Right hindlimb (tissue), 1 donor: Measurements from ENCODE around the gene SMTN.
A peak's percentile ranks its signal among the peaks of the same experiment; 100 is the strongest.
"Not testable (repeated sequence)": the region's sequence is repeated elsewhere in the genome, so short reads cannot be mapped to it uniquely, and the experiment has no call there.

Experiments used
- DNase-seq: peaks from one replicate; pipeline ENCODE4 v3.0.0-alpha.2; 2018

The SMTN gene

DNA sequence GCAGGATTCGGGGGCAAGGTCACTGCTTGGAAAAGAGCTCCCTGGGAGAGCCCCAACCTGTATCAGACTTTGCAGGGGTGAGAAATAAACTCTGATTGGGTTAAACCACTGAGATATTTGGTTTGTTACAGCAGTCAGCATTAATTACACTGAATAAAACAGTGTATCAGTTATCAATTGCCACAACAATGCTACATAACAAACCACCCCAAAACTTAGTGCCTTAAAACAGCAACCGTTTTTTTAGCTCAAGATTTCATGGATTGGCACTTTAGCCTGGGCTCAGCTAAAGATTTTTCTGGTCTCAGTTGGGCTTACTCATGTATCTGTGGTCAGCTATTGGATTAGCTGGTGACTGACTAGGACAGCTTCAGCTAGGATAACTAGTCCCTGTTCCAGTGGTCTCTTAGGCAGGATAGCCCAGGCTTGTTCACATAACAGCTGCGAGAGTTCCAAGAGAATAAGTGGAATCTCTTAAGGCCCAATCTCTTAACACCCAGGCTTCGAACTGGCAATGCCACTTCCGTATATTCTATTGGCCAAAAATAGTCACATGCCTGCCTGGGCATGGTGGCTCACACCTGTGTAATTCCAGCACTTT is 7.5 kb upstream of the SMTN start:
- DNase-seq = not testable (repeated sequence)

DNA sequence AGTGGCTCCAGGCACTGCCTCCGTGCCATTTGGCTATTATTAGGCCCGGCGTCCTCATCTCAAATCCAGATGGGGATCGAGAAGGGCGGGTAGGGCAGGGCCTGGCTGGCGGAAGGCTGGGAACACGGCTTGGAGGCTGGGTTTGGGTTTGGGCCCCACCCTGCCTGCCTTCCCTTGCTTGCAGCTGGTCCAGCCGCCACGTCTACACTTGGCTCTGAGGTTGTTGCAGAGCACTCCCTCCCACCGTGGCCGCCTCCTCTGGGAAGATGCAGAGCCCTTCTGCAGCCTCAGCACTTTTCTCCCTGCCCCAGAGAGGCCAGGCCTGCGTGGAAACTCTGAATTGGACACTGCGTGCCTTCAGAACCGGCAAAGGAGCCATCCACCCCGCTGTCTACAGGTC is 5.2 kb upstream of the SMTN start:
- peak; percentile 96 for DNase-seq

DNA sequence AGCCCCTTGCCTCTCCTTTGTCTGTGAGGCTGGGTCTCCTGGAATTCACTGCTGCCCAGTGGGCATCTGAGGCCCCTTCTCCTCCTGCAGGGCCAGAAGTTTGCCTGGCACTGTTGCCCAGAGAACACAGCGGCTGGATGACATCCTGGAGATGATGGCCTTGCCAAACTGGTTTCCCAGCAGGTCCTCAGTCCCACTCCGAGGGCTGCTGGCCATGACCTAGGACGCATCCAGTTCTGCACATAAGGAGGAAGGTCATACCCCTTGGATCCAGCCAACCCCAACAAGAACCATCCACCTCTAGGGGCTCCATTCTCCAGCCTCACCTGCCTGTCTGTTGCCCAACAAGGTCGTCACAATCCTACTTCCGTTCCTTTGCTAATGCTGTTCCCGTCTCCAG is 3.4 kb upstream of the SMTN start:
- DNase-seq = no peak

DNA sequence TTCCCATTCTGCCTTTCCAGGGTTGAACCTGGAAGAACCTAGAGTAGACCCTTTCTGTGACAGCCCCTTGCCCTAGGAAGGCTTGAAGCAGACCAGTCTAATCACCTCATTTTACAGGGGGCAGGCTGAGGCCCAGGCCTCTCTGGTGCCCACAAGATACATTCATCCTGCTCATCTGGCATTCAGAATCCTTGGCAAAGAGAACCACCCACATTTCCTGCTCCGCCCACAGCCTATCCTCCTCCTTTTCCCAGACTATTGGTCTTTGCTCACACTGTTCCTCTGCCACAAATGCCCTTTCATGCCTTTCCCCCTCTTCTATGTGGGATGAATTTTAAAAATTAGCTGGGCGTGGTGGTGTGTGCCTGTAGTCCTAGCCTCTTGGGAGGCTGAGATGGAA is 2.7 kb upstream of the SMTN start:
- not testable (repeated sequence) for DNase-seq

DNA sequence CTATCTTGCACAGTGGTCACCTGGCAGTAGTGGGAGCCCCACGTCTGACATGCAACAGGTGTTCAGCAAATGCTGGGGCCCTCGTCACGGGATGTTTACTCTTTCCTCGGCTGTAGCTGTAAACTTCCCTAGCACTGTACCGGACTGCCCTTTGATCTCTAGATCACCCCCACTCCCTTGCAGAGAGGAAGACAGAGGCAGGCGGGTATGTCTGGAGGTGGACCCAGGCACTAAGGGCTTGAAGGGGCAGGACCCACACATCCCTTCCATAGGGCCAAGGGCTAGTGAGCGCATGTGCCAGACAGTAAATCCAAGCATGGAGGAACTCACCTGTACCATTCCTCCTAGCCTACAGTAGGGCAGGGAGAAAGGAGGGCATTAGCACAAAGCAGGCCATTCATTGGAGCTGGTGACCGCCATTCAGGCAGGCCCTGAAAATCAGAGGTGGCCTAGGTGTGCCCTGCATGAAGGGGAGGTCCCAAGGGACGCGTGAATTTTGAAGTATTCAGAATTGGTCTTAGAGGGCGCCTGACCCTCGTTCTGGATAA is 1.9 kb upstream of the SMTN start:
- DNase-seq = no peak

DNA sequence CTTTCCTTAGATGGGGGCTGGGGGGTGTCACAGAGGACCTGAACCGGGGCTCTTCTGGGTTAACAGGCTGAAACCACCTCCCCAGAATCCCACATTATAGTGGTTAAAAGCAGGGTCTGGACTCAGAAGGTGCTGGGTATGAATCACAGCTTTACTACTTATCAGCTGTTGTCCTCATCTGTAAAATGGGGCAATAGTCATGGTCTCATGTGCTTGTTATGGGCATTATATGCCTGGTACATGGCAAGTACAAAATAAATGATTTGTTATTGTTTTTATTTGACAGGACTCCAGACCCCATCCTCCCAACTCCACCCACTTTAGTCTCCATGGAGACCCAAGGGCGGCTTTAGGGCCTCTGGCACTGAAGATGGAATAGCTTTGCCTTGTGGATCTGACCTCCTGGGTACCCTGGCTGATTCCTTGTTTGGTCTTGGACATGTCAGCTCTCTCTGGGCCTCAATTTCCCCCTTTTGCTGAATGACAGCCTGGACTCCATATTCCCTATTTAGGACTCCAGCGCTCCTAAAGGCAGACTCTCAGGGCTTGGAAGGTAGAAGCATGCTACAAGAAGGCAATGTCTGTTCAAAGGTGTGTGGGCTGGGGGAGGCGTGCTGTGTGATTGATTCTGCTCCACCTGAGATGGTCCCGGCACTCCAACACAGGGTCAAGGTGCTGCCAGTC is 812 bp upstream of the SMTN start:
- DNase-seq = no peak

DNA sequence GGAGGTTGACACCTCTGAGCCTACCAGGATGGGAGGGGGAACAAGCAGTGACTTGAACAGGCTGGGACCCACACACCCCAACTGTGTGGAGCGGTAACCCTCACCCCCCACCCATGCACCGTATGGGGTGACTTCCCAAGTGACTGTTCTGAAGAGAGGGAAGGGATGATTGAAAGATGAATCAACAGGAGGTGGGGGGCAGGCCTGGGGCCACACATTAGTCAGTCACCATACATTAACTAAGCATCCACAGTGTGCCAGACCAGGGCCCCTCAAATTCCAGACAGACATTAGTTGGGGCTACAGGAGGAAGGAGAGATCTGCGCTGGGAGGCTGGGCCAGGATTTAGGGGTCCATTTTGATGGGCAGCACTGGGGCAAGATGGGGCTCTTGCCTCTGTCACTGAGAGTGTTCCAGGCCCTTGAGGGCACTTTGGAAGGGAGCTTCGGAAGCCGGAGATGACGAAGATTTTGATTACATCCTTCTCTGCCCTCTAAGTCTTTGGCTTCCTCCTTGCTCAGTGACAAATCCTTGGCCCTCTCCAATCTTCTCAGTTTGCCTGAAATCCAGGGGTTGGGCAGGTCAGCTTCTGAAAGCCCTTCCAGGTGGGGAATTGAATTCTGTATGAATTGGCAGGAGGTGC is 966 bp downstream of the SMTN start:
- DNase-seq = peak; percentile 29

DNA sequence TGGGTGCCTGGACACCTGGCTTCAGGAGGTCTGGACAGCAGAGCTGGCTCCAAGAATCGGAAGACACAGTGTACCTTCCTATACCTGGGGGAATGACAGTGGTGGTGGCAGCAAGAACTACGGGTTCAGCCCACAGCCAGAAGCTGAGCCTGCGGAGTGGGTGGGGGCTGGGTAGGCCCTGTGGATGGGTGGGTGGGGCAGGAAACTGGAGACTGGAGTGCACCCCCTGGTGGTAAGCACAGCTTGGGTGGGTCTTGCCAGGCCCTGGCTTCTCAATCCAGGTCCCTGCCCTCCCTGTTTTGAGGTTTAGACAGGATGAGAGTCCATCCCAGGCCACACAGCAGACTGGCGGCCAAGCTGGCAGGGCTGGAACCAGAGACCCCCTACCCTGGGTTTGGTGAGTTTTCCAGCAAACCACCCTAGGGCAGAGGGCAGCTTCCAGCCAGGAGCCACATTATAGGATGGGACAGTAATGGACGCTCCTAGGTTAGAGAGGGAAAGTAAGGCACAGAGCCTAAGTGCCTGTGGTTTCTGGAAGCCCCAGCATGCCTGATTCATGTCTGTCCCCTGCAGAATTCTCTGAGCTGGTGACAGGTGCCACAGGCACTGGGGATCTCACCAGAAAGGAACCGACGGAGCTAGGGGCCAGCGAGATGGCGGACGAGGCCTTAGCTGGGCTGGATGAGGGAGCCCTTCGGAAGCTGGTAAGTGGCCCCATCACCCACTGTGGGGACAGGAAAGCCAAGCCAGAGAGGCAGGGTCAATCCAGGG is 1.7 kb downstream of the SMTN start:
- DNase-seq = peak; percentile 70

DNA sequence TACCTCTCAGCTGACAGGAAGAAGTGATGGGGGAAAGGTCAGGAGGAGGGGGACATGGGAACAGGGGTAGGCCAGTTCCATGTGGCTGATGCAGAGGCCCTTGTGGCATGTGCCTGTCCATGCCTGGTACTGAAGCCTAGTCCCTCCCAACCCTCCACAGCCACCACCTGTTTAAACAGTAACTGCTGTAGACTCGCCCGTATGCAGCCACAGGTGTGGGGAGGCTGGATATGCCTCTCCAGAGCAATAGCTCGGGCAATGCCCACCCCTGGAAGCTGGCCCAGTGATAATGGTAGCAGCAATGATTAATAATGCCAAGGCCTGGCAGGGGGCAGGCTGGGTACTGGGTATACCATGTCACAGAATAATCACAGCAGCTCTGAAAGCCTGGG is 2.3 kb downstream of the SMTN start:
- DNase-seq = peak; percentile 34

DNA sequence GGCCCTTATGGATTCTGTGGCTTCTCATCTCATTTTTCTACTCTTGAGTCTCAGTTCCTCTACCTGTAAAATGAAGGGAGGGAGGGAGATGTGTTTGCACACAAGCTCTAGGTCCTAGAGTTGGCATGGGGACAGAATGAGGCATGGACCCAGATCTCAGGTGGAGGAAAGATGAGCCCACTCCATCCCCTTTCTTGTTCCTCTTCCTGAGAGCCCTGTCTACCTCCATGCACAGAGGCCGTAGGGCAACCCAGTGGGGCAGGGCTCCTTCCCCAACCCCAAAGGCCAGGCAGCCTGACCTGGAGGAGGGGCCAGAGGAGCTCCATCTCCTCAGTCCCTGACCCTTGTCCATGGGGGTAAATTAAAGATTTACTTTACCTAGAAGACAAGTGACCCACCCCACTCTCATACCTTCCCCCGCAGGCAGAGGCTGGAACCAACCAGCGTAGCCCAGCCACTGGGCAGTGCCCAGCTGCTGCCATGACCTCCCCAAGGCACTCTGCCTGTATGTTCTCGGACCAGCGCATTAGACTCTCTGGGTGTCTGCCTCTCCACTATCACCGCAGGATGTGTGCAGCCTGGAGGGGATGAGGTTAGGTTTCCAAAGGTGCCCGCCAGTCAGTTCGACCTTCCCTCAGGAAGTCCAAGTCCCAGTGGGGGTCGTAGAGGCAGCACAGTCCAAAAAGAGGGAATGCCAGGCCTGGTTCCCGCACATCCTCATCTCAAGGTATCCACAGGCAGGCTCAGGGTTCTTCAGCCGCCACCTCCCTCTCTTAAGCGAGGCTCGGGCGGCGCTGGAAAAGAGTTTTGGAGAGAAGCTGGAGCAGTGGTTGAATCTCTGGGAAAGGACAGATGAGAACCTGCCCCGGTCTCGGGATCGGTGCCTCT is 3.0 kb downstream of the SMTN start:
- DNase-seq = no peak

DNA sequence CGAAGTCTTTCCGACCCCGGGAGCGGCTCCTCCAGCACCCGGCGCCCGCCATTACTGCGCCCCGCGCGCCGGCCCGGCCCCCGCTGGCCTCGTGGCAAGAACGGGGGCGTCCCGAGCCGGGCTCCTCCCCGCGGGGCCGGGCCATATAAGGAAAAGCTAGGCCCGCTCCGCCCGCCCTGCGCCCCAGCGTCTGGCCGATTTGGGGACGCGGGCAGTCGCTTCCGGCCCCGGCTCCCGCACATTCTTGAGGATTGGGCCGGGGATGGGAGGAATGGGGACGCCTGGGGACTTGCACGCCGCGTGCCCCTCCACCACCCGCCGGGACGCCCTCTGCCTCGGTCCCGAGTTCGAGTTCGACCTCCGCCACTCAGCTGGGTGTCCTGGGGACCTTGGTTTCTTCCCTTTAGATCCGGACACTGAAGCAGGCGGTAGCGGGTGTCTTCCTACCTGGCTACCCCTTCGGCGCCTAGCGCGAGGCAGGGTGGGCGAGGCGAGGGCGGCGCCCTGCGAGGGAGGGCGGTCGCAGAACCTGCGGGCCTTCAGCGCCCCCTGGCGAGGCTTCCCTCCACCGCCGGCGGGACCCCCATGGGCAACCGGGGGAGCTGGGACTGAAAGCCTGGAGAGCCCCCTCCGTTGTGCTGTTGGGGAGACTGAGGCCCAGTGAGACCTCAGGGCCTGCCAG is 3.8 kb downstream of the SMTN start:
- peak; percentile 92 for DNase-seq

DNA sequence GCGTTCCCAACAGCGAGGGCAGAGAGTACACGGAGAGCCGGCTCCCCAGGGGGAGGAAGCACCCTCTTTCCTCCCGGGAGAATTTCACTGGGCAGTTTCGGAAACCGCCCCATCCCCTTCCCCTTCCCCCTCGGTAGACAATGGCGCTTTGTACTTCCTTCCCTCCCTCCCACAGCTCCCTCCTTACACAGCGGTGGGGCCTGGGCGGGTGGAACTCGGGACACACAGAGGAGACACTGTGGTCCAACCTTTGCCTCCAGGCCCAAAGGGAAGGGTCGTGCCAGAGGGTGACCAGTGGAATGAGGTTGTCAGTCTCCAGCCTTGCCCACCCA is 4.3 kb downstream of the SMTN start:
- peak; percentile 58 for DNase-seq

DNA sequence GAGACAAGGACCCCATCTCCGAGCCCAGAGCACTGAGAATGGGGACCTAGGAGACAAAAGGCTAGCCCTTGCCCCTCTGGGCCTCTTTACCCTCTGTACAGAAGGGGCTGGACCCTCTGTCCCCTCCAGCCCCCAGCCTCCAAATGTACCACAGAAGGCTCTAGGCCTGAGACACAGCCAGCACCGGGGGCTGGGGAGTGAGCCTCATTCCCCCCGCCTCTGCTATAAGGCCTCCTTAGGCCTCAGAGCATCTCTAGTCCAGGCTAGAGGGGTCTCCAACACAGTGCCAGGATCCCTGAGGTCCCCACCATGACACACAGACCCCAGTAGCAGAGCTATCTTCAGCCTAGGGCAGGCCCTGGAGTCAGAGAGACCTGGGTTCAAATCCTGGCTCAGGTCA is 4.8 kb downstream of the SMTN start:
- no peak for DNase-seq

DNA sequence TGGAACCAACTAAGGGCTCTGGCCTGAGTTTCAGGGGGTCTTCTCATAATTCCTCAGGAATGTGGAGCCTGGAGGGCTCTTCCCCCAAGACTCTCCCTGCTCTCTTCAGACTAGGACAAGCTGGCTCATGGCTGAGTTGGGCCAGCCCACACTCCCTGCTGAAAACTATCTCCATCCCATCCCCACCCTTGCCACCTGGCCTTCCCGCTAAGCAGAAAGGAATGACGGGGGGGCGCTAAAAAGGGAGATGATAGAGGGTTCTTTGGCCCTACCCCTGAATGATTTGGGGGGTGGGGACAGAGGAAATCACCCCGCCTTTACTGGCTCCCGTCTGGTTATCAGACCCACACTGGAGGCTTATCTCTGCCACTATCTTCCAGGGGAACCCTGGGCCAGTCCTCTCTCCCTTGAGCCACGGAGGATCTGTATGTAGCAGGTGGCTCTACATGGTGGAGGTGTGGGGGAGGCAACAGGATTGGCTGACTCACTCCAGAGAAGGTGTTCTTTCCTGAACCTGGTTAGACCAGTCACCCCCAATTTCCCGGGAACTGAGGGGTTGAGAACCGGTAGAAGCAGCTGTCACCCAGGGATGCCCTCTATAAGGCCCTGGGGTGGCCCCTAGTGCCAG is 5.7 kb downstream of the SMTN start:
- no peak for DNase-seq

DNA sequence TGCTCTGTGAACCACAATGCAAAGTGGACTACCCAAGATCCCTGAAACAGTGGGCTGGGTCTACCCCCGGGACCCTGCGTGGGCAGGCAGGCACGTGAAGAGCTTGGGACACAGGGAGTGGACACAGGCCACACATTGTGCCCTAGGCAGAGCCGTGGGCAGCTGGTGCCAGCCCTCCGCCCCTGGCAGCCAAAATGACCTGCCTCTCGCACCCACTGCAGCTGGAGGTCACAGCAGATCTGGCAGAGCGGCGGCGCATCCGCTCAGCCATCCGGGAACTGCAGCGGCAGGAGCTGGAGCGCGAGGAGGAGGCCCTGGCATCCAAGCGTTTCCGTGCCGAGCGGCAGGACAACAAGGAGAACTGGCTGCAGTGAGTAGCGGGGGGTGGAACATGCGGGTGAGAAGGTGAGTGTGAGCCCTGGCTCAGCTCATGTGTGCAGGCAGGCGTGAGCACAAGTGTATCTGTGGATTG is 6.7 kb downstream of the SMTN start:
- peak; percentile 18 for DNase-seq

DNA sequence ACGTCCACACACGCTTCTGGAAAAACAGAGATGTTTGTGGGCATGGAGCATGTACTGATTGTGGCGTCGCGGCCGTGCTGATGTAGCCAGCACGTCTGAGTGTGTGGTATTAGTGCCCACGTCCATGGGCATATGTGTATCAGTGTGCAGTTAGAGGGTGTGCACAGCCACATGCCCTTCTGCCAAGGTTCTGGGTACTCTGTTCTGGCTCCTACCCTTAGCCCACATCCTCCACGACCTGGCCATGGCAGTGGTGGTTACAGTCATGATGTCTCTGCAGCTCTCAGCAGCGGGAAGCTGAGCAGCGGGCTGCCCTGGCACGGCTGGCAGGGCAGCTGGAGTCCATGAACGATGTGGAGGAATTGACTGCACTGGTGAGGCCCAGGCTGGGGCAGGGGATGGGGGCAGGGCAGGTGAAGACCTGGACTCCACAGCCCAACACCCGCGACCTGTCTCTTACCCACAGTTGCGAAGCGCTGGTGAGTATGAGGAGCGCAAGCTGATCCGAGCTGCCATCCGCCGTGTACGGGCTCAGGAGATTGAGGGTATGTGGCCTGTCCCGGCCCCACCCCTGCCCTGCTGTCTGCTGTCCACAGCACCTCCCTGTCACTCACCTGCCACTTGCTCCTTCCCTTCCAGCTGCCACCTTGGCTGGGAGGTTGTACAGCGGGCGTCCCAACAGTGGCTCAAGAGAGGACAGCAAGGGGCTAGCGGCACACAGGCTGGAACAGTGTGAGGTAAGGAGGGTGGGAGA is 7.3 kb downstream of the SMTN start:
- peak; percentile 23 for DNase-seq

DNA sequence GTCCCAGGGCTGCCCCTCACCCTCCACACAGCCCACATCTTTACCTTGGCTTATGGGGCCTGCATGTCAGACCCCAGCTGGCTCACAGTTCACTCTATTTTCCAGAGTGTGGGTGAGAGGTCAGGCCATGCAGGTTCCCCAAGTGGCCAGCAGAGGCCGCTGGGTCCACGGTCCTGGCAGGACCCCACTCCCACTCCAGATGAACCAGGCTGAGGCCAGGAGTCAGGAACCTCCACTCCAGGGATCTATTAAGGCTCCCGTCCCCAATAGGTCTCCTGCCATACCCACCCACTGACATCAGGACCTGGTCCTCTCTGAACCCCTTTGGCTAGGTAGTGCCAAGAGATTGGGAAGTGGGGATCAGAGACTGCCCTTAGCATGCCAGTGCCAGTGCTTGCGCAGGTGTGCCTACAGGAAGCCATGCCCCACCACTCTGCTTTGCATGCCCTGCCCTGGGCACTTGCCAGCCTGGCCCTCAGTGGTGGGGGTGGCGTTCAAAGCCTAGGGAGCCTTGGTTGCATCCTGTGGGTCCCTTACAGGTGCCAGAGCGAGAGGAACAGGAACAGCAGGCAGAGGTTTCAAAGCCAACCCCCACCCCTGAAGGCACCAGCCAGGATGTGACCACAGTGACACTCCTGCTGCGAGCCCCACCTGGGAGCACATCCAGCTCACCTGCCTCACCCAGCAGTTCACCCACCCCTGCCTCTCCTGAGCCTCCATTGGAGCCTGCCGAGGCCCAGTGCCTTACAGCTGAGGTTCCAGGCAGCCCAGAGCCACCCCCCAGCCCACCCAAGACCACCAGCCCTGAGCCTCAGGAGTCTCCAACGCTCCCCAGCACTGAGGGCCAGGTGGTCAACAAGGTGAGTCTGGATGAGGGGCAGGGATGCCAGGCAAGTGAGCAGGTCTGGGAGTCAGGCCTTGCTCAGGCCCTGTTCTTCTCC is 8.3 kb downstream of the SMTN start:
- DNase-seq = peak; percentile 55

DNA sequence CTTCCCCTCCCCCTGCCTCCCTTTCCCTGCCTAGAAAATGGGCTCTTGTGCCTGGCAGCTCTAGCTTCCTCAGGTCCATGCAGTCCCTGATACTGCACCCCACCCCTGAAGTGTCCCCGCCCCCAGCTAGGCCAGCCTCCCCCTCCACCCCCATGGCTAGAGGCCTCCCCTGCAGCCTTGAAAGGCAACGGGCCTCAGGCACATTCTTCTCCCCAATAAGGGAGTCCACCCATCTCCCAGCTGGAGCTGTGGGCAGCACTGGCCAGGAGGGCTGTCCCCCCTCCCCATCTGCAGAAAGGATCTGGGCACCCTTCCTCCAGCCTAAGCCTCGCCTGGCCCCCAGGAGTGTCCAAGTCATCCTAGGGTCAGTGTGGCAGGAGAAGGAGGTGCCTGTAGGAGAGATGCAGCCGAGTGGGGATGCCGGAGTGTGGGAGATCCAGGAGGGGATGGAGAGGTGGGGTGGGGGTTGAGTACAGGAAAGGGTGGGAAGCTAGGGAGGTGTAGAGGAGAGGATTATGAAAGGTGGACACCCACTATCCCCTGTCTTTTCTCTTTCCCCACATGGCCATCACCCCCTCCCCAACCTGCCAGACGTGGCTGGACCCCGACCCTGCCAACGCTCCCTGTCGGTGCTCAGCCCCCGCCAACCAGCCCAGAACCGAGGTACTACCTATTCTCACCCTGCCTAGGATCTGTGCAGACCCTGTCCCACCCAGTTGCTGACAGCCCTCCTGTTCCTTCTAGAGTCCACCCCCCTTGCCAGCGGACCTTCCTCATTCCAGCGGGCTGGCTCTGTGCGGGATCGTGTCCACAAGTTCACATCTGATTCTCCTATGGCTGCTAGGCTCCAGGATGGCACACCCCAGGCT is 9.3 kb downstream of the SMTN start:
- peak; percentile 18 for DNase-seq
